ENCODE results near the gene SLC25A11.

Gene SLC25A11

DNA sequence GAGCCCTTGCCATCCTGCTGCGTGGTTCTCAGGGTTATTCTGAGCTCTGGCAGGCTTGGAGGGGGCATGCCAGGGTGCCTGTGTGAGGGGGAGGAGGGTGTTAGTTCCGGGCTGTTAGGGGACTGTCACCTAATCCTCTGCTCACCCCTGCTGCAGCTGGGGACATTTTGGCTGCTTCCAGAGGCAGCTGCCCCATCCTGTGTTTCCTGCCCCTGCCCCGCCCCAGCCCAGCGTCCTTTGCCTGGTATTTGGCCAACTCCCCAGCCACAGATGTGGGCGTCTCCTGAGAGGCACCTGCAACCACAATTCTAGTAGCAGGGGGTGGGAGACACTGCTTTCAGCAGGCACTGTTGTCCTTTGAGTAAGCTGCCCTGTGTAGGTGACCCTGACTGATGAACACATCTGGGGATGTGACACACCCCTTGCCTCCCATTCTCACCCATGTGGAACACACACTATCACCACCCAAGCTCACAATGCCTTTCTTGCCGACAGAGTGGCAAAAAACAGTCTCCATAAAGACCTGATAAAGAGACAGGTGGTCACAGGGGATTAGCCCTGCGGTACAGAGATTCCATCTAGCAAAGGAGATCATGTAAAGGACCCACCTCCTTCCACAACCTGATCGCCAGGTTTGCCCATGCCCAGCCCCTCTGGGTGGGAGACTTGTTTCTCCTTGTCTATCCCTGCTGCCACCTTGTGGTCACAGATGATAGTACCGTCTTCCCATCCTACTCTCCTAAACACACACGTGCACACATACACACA lies 36.6 kb downstream of the SLC25A11 start, which contains the start of gene CHRNE:
CHRNE (minus strand) TSS at position 48 of the 768 bp plus-strand sequence; CDS start at position 13, 35 bp downstream.
- TF ChIP-seq, protein P1, sequence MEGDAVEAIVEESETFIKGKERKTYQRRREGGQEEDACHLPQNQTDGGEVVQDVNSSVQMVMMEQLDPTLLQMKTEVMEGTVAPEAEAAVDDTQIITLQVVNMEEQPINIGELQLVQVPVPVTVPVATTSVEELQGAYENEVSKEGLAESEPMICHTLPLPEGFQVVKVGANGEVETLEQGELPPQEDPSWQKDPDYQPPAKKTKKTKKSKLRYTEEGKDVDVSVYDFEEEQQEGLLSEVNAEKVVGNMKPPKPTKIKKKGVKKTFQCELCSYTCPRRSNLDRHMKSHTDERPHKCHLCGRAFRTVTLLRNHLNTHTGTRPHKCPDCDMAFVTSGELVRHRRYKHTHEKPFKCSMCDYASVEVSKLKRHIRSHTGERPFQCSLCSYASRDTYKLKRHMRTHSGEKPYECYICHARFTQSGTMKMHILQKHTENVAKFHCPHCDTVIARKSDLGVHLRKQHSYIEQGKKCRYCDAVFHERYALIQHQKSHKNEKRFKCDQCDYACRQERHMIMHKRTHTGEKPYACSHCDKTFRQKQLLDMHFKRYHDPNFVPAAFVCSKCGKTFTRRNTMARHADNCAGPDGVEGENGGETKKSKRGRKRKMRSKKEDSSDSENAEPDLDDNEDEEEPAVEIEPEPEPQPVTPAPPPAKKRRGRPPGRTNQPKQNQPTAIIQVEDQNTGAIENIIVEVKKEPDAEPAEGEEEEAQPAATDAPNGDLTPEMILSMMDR (IDR thresholded peaks at IDR 0.05; ENCODE audit: borderline replicate concordance, control extremely low read depth, extremely low read depth, insufficient read depth, missing control alignments): peak; percentile 34
- in situ Hi-C loops (cut with MboI; ENCODE audit: low sequenced_read_pairs, unreplicated experiment): no loop called here
- peak; percentile 69 for DNase-seq (ENCODE audit: low spot score)

DNA sequence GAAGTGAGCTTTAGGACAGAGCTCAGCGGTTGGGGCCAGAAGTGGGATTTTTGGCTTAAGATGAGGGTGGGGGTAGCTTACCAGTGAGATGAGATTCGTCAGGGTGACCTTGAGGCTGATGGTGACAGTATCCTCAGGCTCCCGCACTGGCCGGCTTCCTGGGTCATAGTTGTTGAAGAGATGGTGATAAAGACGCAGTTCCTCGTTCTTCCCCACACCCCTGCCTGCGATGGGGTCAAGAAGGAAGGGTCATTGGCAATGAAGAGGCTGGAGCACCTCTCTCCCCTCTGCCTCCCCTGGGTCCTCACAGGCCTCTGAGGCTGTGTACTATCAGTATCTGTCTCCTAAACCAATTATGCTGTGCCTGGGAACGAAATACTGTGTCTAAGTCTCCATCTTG lies 37.3 kb downstream of the SLC25A11 start:
- no peak for DNase-seq (ENCODE audit: low spot score)
- TF ChIP-seq, protein P1 (IDR thresholded peaks at IDR 0.05; ENCODE audit: borderline replicate concordance, control extremely low read depth, extremely low read depth, insufficient read depth, missing control alignments): no peak
- in situ Hi-C loops (cut with MboI; ENCODE audit: low sequenced_read_pairs, unreplicated experiment): no loop called here

DNA sequence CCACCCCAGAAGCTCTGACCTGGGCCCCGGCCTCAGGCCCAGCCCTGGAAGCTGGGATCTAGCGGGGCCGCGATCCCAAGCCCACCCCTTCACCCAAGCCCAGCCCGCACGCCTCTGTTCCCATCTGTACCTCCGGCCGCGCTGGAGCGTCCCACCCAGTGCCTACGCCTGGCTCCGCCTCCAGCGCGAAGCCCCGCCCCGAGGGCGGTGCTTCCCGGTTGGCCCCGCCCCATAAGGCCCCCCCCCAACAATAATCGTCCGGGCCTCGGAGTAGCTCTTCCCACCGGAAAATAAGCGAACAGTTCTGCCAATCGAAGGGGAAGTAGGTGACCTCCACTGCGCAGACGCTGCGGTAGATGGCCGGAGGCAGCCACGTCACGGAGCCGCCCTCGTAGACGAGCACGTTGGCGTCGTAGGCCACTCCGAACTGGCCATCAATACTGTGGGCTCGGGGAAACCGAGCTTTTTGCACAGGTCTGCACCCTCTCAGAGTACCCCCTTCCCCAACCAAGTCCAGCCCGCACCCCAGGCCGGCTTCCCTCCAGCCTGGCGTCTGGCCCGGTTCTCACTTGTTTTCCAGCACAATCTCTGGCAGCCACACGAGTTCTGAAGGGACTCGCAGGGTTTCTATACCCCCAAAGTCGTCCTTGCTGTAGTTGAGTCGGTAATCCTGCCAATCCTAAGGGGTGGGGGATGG lies 38.0 kb downstream of the SLC25A11 start:
- TF ChIP-seq, protein P1 (IDR thresholded peaks at IDR 0.05; ENCODE audit: borderline replicate concordance, control extremely low read depth, extremely low read depth, insufficient read depth, missing control alignments): no peak
- no peak for DNase-seq (ENCODE audit: low spot score)
- in situ Hi-C loops (cut with MboI; ENCODE audit: low sequenced_read_pairs, unreplicated experiment): no loop called here

DNA sequence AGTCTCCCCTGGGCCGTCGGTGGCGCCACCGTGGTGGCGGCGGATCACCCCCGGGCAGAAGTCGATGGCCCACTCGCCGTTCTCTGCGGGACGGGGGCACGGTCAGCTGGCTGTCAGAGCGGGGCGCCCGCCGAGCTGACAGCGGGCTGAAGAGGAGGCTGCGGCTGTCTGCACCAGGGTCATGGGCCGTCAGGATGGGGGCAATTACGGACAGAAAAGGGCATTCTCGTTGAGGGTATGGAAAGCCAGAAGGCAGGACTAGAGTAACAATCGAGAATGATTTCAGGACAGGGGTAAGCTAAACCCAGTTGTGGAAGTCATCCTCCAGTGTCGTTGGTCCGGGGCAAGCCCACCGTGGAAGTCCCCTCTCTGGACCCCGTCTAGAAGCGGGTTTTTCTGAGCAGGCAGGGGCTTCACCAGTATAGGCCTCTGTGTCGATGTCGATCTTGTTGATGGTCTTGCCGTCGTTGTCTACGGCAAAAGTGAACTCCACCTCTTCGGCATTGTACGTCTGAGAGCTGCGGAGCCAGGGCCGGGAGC lies 38.7 kb downstream of the SLC25A11 start:
- no peak for DNase-seq (ENCODE audit: low spot score)

DNA sequence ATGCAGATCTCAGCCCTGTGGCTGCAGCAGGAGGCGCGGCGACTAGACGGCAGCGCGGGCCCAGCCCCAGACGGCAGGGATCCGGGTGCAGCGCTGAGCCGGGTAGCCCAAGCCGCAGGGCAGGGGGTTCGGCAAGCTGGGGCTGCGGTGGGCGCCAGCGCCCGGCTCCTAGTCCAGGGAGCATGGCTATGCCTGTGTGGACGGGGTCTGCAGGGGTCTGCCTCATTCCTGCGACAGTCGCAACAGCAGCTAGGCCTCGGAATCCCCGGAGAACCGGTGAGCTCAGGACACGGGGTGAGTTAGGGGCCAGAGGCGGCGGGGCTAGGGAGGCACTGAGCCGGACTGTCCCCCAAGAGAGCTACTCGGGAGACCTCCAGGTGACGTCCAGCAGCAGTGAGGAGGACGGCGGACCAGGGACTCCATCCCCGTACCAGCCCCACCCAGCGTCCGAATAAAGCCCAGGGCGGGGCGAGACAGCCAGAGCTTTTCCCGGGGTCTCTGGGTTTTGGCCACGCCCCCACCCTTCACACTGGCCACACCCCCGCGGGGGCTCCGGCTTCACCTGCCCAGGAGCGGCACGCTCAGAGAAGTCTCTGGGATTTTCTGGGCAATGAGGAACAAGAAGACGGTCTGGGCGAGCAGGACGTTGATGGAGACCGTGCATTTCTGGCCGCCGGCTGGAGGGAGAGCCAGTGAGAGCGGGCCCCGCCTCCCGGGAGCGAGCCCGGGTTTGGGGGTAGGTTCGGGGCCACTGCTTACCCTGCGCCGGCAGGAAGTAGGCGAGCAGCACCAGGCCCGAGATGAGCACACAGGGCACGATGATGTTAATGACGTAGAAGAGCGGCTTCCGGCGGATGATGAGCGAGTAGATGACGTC lies 39.4 kb downstream of the SLC25A11 start:
- no peak for DNase-seq (ENCODE audit: low spot score)
- TF ChIP-seq, protein P1 (IDR thresholded peaks at IDR 0.05; ENCODE audit: borderline replicate concordance, control extremely low read depth, extremely low read depth, insufficient read depth, missing control alignments): no peak
- in situ Hi-C loops (cut with MboI; ENCODE audit: low sequenced_read_pairs, unreplicated experiment): no loop called here

More for the DNA sequence above, 38.7 kb downstream of the SLC25A11 start:
- TF ChIP-seq, protein P1 (IDR thresholded peaks at IDR 0.05; ENCODE audit: borderline replicate concordance, control extremely low read depth, extremely low read depth, insufficient read depth, missing control alignments): no peak
- in situ Hi-C loops (cut with MboI; ENCODE audit: low sequenced_read_pairs, unreplicated experiment): no loop called here
